ENCODE data around the gene RNASEH2A. TPM values are rescaled to one million over a fixed set of nuclear protein-coding genes. Genes with fewer than 3 reads are reported as not detected.

The RNASEH2A gene
- total and polyA plus RNA-seq, 2 of the 13 experiments (the other 11 are each of a cell fraction or from before 2014, with no cell fraction given) = 25.1 to 35.8 TPM

- TF ChIP-seq ARID3A (IDR thresholded peaks at IDR 0.05; ENCODE audit: low read depth, low read length) = no peak
- TF ChIP-seq ARHGAP35 (CRISPR knock-in tag; IDR thresholded peaks at IDR 0.05; ENCODE audit: borderline replicate concordance) = no peak
- no peak for TF ChIP-seq KLF15 (CRISPR knock-in tag; IDR thresholded peaks at IDR 0.05; ENCODE audit: borderline replicate concordance)
- TF ChIP-seq ZNF335 (CRISPR knock-in tag; IDR thresholded peaks at IDR 0.05) = no peak
- no peak for TF ChIP-seq HOXA7 (CRISPR knock-in tag; IDR thresholded peaks at IDR 0.05)
- TF ChIP-seq ZNF143 (CRISPR knock-in tag; IDR thresholded peaks at IDR 0.05) = no peak
- TF ChIP-seq RFX5 (IDR thresholded peaks at IDR 0.05; ENCODE audit: low read depth, low read length) = no peak
- no peak for TF ChIP-seq USF2 (IDR thresholded peaks at IDR 0.05; ENCODE audit: low read depth, low read length)
- TF ChIP-seq USF2 (CRISPR knock-in tag; IDR thresholded peaks at IDR 0.05; ENCODE audit: borderline replicate concordance) = no peak
- TF ChIP-seq GABPA (IDR thresholded peaks at IDR 0.05; ENCODE audit: low read depth, low read length) = no peak
- no peak for TF ChIP-seq GABPA (CRISPR knock-in tag; IDR thresholded peaks at IDR 0.05; ENCODE audit: low read depth)
- TF ChIP-seq NONO (IDR thresholded peaks at IDR 0.05) = no peak
- 0 out of 2 replicates have a peak, but pooled peaks have one; percentile 41 for TF ChIP-seq NONO (CRISPR knock-in tag; conservative IDR thresholded peaks at IDR 0.05)
- TF ChIP-seq SRSF4 (IDR thresholded peaks at IDR 0.05; ENCODE audit: low read depth, low read length, poor library complexity, severe bottlenecking) = no peak
- TF ChIP-seq NFAT5 (CRISPR knock-in tag; IDR thresholded peaks at IDR 0.05) = no peak
- TF ChIP-seq LRRFIP1 (CRISPR knock-in tag; conservative IDR thresholded peaks at IDR 0.05) = no peak
- TF ChIP-seq ZNF83 (CRISPR knock-in tag; IDR thresholded peaks at IDR 0.05; ENCODE audit: borderline replicate concordance) = no peak
- peak; percentile 75 for TF ChIP-seq ZNF768 (CRISPR knock-in tag; IDR thresholded peaks at IDR 0.05)
- TF ChIP-seq ZC3H13 (CRISPR knock-in tag; IDR thresholded peaks at IDR 0.05) = 0 out of 2 replicates have a peak, but pooled peaks have one; percentile 48
- no peak for TF ChIP-seq ZNF766 (CRISPR knock-in tag; IDR thresholded peaks at IDR 0.05; ENCODE audit: borderline replicate concordance)
Measured at GRCh38 chr19:12784394-12784870, 22.0 kb upstream of the RNASEH2A start (continued).
